Naive thymus-derived CD4-positive, alpha-beta T cell (primary cell): Measurements from ENCODE around the gene PNPLA2. TPM values are rescaled to one million over a fixed set of nuclear protein-coding genes. Genes with fewer than 3 reads are reported as not detected.

ENCODE experiments used
- ATAC-seq: fragments of 150-1000 bp; cut with Tn5 transposase; 2 replicates; pipeline ENCODE4 v1.10.0; 2021; ENCODE audit warnings: mild to moderate bottlenecking, moderate library complexity
- CTCF ChIA-PET: fragments of 350-600 bp; sonication (Branson Sonifier 250); formaldehyde crosslinking; loops from one replicate; lab custom pipeline; 2021; ENCODE audit warnings: antibody characterized with exemption; lab: Charles Lee
- POLR2A ChIA-PET: fragments of 350-600 bp; sonication (Branson Sonifier 250); formaldehyde crosslinking; loops from one replicate; lab custom pipeline; 2021; ENCODE audit warnings: antibody characterized with exemption, inconsistent platforms; lab: Charles Lee
- DNase-seq, 9 donors: peaks; one replicate each; pipeline versions ENCODE4 v3.0.0 to v3.0.0-alpha.2; 2020 to 2022; ENCODE audit warnings: mixed read lengths in 1 of 9
- H3K27ac ChIP-seq: one replicate; pipeline ENCODE4 v1.7.0; 2013; ENCODE audit warnings: mild to moderate bottlenecking, low read depth, low read length, moderate library complexity
- H3K27me3 ChIP-seq, 2 donors: one replicate each; pipeline ENCODE4 v1.7.0; 2013; ENCODE audit warnings: low read length in 2 of 2, mild to moderate bottlenecking in 2 of 2, moderate library complexity in 2 of 2; ENCODE audit not compliant: control insufficient read depth in 2 of 2, insufficient read depth in 2 of 2
- H3K36me3 ChIP-seq, 3 experiments: 1 replicate in 2 of 3; 2 replicates in 1 of 3; pipeline ENCODE4 v1.7.0; 2013; ENCODE audit warnings: low read length in 3 of 3, mild to moderate bottlenecking in 3 of 3, moderate library complexity in 1 of 3; ENCODE audit not compliant: insufficient read depth in 3 of 3, control insufficient read depth in 2 of 3
- H3K4me1 ChIP-seq, 2 donors: one replicate each; pipeline ENCODE4 v1.7.0; 2013; ENCODE audit warnings: low read length in 2 of 2, mild to moderate bottlenecking in 2 of 2, moderate library complexity in 1 of 2; ENCODE audit not compliant: control insufficient read depth in 2 of 2, insufficient read depth in 2 of 2
- H3K4me3 ChIP-seq: 2 replicates; pipeline ENCODE4 v1.7.0; 2013; ENCODE audit warnings: mild to moderate bottlenecking, low read length
- H3K9me3 ChIP-seq, 3 experiments: 1 replicate in 2 of 3; 2 replicates in 1 of 3; pipeline ENCODE4 v1.7.0; 2013; ENCODE audit warnings: low read length in 3 of 3; ENCODE audit not compliant: control insufficient read depth in 2 of 3
- H3K27ac Mint-ChIP-seq, 9 donors: one replicate each; pipeline ENCODE4 v1.8.0; 2020 to 2022; ENCODE audit warnings: mixed read lengths in 9 of 9, mild to moderate bottlenecking in 8 of 9, moderate library complexity in 5 of 9, inconsistent platforms in 2 of 9
- H3K27me3 Mint-ChIP-seq, 5 donors: one replicate each; pipeline ENCODE4 v1.8.0; 2021 to 2022; ENCODE audit warnings: mixed read lengths in 5 of 5, mild to moderate bottlenecking in 1 of 5
- H3K36me3 Mint-ChIP-seq, 5 donors: one replicate each; pipeline ENCODE4 v1.8.0; 2020 to 2022; ENCODE audit warnings: mixed read lengths in 5 of 5, mild to moderate bottlenecking in 3 of 5, inconsistent platforms in 1 of 5
- H3K4me1 Mint-ChIP-seq, 7 donors: one replicate each; pipeline ENCODE4 v1.8.0; 2020 to 2022; ENCODE audit warnings: mixed read lengths in 7 of 7, mild to moderate bottlenecking in 3 of 7, inconsistent platforms in 1 of 7
- H3K4me3 Mint-ChIP-seq, 10 donors: one replicate each; pipeline ENCODE4 v1.8.0; 2020 to 2022; ENCODE audit warnings: mild to moderate bottlenecking in 10 of 10, mixed read lengths in 10 of 10, moderate library complexity in 6 of 10, inconsistent platforms in 2 of 10
- H3K9me3 Mint-ChIP-seq, 11 donors: one replicate each; pipeline ENCODE4 v1.8.0; 2020 to 2022; ENCODE audit warnings: mixed read lengths in 11 of 11, mild to moderate bottlenecking in 4 of 11, inconsistent platforms in 1 of 11, moderate library complexity in 1 of 11
- intact Hi-C, 2 donors: fragments of 100-400 bp; cut with micrococcal nuclease; formaldehyde crosslinking; loops; one replicate each; pipeline ENCODE4 v1.15.1; 2023
- polyA plus RNA-seq, 2 donors: library from polyadenylated mRNA; unstranded; fragments of 300-500 nt; fragmentation: Illumina TruSeq; gene quantifications; one replicate each; pipeline ENCODE4 v1.2.3, GENCODE V29; 2021
- total RNA-seq, 6 experiments: library from RNA in 5 of 6; stranded (reverse) in 5 of 6; gene quantifications; 1 replicate in 5 of 6; 2 replicates in 1 of 6; pipeline ENCODE4 v1.2.3 and lab custom pipeline; 2021 to 2026

Gene PNPLA2
- total and polyA plus RNA-seq, 7 experiments from 2014 or later: 26.0 to 237 (median 203) TPM

DNA sequence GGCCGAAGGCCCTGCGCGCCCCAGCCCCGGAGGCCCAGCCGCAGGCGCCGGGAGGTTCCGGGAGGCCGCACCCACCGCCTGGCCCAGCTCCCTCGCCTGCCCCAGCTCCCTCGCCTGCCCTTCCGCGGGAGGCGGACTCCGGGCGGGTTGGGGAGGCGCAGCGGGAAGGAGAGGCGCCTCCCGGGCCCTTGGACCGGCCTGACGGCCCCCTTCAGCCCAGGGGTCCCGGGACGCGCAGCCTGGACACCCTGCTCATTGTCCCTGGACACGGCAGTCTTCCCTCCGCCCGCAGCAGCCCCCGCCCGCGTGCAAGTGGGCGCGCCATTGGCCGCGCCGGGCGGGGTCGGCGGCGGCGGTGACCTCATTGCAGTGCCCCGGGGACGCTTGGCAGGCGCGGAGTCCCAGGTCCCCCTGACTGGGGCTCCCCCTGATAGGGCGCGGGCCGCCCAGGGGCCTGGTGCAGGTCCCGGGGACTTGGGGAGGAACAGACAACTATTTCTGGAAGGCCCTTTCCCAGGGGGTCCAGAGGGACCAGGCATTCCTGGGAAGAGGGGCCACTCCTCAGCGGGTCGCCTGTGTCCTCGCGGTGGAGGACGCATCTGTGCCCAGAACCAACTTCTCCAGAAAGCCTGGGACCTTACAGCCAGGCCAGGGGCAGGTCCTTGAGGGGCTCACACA lies 14.5 kb downstream of the PNPLA2 start:
- Histone ChIP-seq H3K9me3 (no peaks in the 10 kb centered on the region), H3K4me3 (peak overlapping the region; percentile 27), H3K4me1 (peaks cover 10 to 35% of the 10 kb centered on the region in 2 donors), H3K27me3 (peaks cover 0 to 6% of the 10 kb centered on the region in 2 donors), H3K36me3 (peaks cover 0 to 13% (median 0%) of the 10 kb centered on the region in 3 experiments), H3K27ac (peak overlapping the region; percentile 35)
- H3K4me1 Mint-ChIP-seq: peaks cover 5 to 26% (median 23%) of the 10 kb centered on the region in 7 donors
- H3K27me3 Mint-ChIP-seq: peaks cover 9 to 44% (median 14%) of the 10 kb centered on the region in 5 donors
- peak in 1 of 9 donors; percentile 63 for DNase-seq
- peaks cover 0 to under 1% (median 0%) of the 10 kb centered on the region in 11 donors for H3K9me3 Mint-ChIP-seq
- CTCF ChIA-PET: no interaction called here
- no peaks in the 10 kb centered on the region for H3K36me3 Mint-ChIP-seq
- POLR2A ChIA-PET: interaction anchor here (0.8 to 7.8 kb wide), 3 partner anchors 8 to 14 kb away, joined by 3 to 79 read pairs (median 11); partner anchors contain the start of genes PNPLA2, POLR2L and TSPAN4
- no peak overlapping the region for H3K27ac Mint-ChIP-seq
- peak overlapping the region in 7 of 10 donors; percentile 47 to 69 (median 58) for H3K4me3 Mint-ChIP-seq
- intact Hi-C loops: no loop called here
- ATAC-seq: peak; percentile 39

DNA sequence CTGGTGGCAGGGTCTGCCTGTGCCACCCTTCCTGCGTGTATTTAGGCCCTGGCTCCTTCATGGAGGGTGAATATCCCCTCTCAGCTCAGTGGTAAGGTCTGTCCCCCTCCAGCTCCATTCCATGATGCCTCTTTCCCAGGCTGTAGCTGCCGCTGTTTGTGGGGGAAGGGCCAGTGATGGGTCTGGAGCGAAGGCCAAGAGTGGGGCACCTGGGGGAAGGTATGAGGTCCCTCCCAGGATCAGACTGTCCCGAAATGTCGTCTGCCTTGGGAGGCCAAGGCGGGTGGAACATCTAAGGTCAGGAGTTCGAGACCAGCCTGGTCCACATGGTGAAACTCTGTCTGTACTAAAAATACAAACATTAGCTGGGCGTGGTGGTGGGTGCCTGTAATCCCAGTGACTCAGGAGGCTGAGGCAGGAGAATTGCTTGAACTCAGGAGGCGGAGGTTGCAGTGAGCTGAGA lies 15.2 kb downstream of the PNPLA2 start:
- intact Hi-C loops: no loop called here
- peak overlapping the region in 2 of 9 donors; percentile 15 to 23 for H3K27ac Mint-ChIP-seq
- Histone ChIP-seq H3K36me3 (peaks cover 0 to 19% (median 0%) of the 10 kb centered on the region in 3 experiments), H3K4me1 (peaks cover 10 to 33% of the 10 kb centered on the region in 2 donors), H3K4me3 (no peak overlapping the region), H3K27me3 (peaks cover 0 to 6% of the 10 kb centered on the region in 2 donors), H3K9me3 (no peaks in the 10 kb centered on the region), H3K27ac (no peak overlapping the region)
- POLR2A ChIA-PET: interaction anchor here (0.8 to 7.8 kb wide), 4 partner anchors 9 to 25 kb away, joined by 3 to 79 read pairs (median 8); partner anchors contain the start of genes PNPLA2, POLR2L, RPLP2 and TSPAN4
- peak overlapping the region; percentile 47 to 69 (median 57) for H3K4me3 Mint-ChIP-seq
- H3K9me3 Mint-ChIP-seq: no peaks in the 10 kb centered on the region
- peaks cover 0 to 4% (median 0%) of the 10 kb centered on the region in 5 donors for H3K36me3 Mint-ChIP-seq
- ATAC-seq (no peak), DNase-seq (no peak)
- peaks cover 5 to 27% (median 23%) of the 10 kb centered on the region in 7 donors for H3K4me1 Mint-ChIP-seq
- H3K27me3 Mint-ChIP-seq: peaks cover 9 to 37% (median 12%) of the 10 kb centered on the region in 5 donors
- CTCF ChIA-PET: no interaction called here

DNA sequence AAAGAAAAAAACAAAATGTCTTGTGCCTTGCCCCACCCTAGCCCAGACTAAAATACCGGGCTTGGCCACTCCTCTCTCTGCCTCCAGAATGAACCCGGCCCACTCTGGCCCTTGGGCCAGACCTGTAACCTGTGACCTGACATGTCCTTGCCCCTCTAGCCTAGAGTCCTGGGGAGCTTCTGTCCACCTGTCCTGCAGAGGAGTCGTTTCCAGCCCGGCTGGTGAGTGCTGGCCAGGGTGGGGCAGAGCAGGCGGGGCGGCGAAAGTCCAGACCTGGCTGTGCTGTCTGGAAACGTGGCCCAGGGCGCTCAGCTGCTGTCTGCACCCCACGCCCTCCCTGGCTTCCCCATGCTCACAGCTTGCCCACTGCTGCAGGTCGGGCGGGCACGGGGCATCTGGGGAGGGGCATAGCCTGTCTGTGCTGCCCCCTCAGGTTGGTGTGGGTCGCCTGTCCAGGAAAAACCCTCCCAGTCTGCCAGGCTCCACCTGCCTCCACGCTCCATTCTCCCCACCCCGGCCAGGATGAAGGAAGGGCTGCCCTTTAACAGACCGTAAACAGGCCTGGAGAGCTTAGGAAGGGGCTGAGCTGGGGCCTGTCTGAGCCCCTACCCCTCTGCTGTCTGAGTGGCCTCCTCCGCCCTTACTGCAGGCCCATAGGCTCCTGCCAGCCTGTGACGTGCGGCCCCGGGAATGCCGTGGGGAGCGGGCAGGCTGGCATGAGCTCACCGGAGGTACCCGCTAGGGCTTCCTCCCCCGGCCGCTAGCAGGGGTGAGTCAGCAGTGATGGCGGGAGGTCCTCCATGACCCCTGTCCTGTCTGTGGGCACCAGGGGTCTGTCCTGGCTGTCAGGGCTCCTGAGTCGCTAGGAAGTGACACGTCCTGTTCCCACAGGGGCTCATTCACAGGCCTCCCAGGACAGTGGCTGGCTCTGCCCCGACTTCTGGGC lies 15.9 kb downstream of the PNPLA2 start:
- peaks cover 6 to 25% of the 10 kb centered on the region in 2 donors for H3K4me1 ChIP-seq
- Mint-ChIP-seq H3K4me3 (peak overlapping the region in 9 of 10 donors; percentile 47 to 69 (median 58)), H3K27ac (peak overlapping the region in 2 of 9 donors; percentile 23 to 56), H3K36me3 (peaks cover 0 to 4% (median 0%) of the 10 kb centered on the region in 5 donors), H3K27me3 (peaks cover 4 to 30% (median 9%) of the 10 kb centered on the region in 5 donors), H3K4me1 (peaks cover 5 to 20% (median 17%) of the 10 kb centered on the region in 7 donors), H3K9me3 (no peaks in the 10 kb centered on the region)
- DNase-seq: no peak
- ATAC-seq: no peak
- ChIA-PET POLR2A (interaction anchor here (0.5 to 2.1 kb wide), 5 partner anchors 8 to 153 kb away, joined by 3 to 11 read pairs (median 5); partner anchors contain the start of genes PNPLA2, POLR2L, RPLP2 and TSPAN4), CTCF (interaction anchor here (0.7 kb wide), 1 partner anchor 519 kb away, joined by 3 read pairs; no protein-coding TSS in a partner anchor)
- no peak overlapping the region for H3K4me3 ChIP-seq
- intact Hi-C loops: no loop called here
- H3K9me3 ChIP-seq: no peaks in the 10 kb centered on the region
- peaks cover 0 to 27% (median 0%) of the 10 kb centered on the region in 3 experiments for H3K36me3 ChIP-seq
- H3K27ac ChIP-seq: no peak overlapping the region
- H3K27me3 ChIP-seq: peaks cover 0 to 4% of the 10 kb centered on the region in 2 donors

DNA sequence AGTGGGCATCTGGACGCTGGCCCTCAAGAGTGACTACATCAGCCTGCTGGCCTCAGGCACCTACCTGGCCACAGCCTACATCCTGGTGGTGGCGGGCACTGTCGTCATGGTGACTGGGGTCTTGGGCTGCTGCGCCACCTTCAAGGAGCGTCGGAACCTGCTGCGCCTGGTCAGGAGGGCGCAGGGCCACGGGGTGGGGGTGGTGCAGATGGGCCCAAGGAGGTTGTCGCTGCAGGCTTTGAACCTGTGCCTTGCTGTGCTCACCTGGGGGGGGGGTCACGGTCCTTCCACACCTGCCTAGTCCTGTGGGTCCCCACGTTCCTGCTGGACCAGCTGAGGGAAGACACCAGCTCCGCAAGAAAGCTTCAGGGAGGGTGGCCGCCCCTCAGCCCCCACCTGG lies 17.6 kb downstream of the PNPLA2 start:
- intact Hi-C loops: no loop called here
- no peak for ATAC-seq
- Mint-ChIP-seq H3K27me3 (peaks cover 0 to 17% (median 7%) of the 10 kb centered on the region in 5 donors), H3K27ac (no peak overlapping the region), H3K4me3 (no peak overlapping the region), H3K36me3 (peaks cover 0 to 4% (median 0%) of the 10 kb centered on the region in 5 donors), H3K9me3 (no peaks in the 10 kb centered on the region), H3K4me1 (peaks cover 5 to 29% (median 21%) of the 10 kb centered on the region in 7 donors)
- POLR2A ChIA-PET: interaction anchor here (2.1 kb wide), 1 partner anchor 17 kb away, joined by 8 read pairs; the partner anchor contains the start of gene PNPLA2
- H3K27me3 ChIP-seq: no peaks in the 10 kb centered on the region
- H3K9me3 ChIP-seq: no peaks in the 10 kb centered on the region
- no peak for DNase-seq
- H3K36me3 ChIP-seq: peaks cover 0 to 35% (median 0%) of the 10 kb centered on the region in 3 experiments
- H3K4me3 ChIP-seq: no peak overlapping the region
- CTCF ChIA-PET: no interaction called here
- H3K27ac ChIP-seq: no peak overlapping the region
- H3K4me1 ChIP-seq: peaks cover 15 to 17% of the 10 kb centered on the region in 2 donors

DNA sequence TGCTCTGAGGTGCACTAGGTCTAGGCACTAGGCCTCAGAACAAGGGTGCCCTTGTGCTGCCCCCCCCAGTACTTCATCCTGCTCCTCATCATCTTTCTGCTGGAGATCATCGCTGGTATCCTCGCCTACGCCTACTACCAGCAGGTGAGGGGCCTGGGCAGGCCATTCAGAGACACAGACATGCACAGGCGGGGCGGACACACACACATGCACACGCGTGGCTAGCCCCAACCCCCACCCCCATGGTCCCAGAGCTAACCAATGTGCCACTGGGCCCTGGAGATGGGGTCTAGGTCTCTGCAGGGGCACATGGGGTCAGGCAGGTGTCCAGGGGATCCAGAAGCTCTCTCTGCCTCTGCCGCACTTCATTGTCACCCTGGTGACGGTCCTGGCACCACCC lies 18.0 kb downstream of the PNPLA2 start:
- H3K4me3 ChIP-seq: no peak overlapping the region
- H3K4me1 ChIP-seq: peaks cover 15 to 19% of the 10 kb centered on the region in 2 donors
- CTCF ChIA-PET: no interaction called here

More for the DNA sequence above, 18.0 kb downstream of the PNPLA2 start:
- H3K9me3 ChIP-seq: no peaks in the 10 kb centered on the region
- peaks cover 0 to 4% (median 0%) of the 10 kb centered on the region in 5 donors for H3K36me3 Mint-ChIP-seq
- peaks cover 0 to 35% (median 0%) of the 10 kb centered on the region in 3 experiments for H3K36me3 ChIP-seq
- H3K27me3 ChIP-seq: no peaks in the 10 kb centered on the region
- intact Hi-C loops: no loop called here
- H3K27me3 Mint-ChIP-seq: peaks cover 0 to 13% (median 2%) of the 10 kb centered on the region in 5 donors
- no peaks in the 10 kb centered on the region for H3K9me3 Mint-ChIP-seq
- no peak overlapping the region for H3K27ac ChIP-seq
- H3K27ac Mint-ChIP-seq: no peak overlapping the region
- no peak overlapping the region for H3K4me3 Mint-ChIP-seq
- POLR2A ChIA-PET: interaction anchor here (0.6 to 2.2 kb wide), 3 partner anchors 17 to 19 kb away, joined by 3 to 9 read pairs (median 8); partner anchors contain the start of gene PNPLA2
- H3K4me1 Mint-ChIP-seq: peaks cover 5 to 30% (median 20%) of the 10 kb centered on the region in 7 donors
- no peak for DNase-seq
- no peak for ATAC-seq
